MM.1S (cell line): ENCODE results near the gene UNK.
"Not testable (repeated sequence)": the region's sequence is repeated elsewhere in the genome, so short reads cannot be mapped to it uniquely, and the experiment has no call there.

ENCODE experiments used
- DNase-seq: peaks from one replicate; pipeline ENCODE4 v3.0.0-alpha.2; 2015
- H2AFZ ChIP-seq: fragments of 300-600 bp; sonication (generic); 2 replicates; pipeline ENCODE4 v1.6.0; 2016; ENCODE audit warnings: antibody characterized with exemption, low read length
- H3F3A ChIP-seq: fragments of 300-600 bp; sonication (generic); 2 replicates; pipeline ENCODE4 v1.6.1; 2016; ENCODE audit warnings: mild to moderate bottlenecking, antibody characterized with exemption, low read length, moderate library complexity, mixed read lengths; ENCODE audit not compliant: insufficient read depth
- H3K27ac ChIP-seq: fragments of 300-600 bp; sonication (generic); 2 replicates; pipeline ENCODE4 v1.5.1; 2016; ENCODE audit warnings: mild to moderate bottlenecking, low read length
- H3K27me3 ChIP-seq: fragments of 300-600 bp; sonication (generic); replicated peaks from 2 replicates; pipeline ENCODE4 v1.6.0; 2016; ENCODE audit warnings: low read length; ENCODE audit not compliant: insufficient read depth
- H3K36me3 ChIP-seq: fragments of 300-600 bp; sonication (generic); replicated peaks from 2 replicates; pipeline ENCODE4 v1.6.1; 2016; ENCODE audit warnings: mild to moderate bottlenecking, low read length, mixed read lengths; ENCODE audit not compliant: insufficient read depth
- H3K4me1 ChIP-seq: fragments of 300-600 bp; sonication (generic); 2 replicates; pipeline ENCODE4 v1.6.1; 2016; ENCODE audit warnings: low read length, mixed read lengths
- H3K4me2 ChIP-seq: fragments of 300-600 bp; sonication (generic); 2 replicates; pipeline ENCODE4 v1.6.0; 2016; ENCODE audit warnings: low read depth, low read length
- H3K4me3 ChIP-seq: fragments of 300-600 bp; sonication (generic); 2 replicates; pipeline ENCODE4 v1.5.1; 2016; ENCODE audit warnings: low read length, mixed read lengths
- H3K79me2 ChIP-seq: fragments of 300-600 bp; sonication (generic); 2 replicates; pipeline ENCODE4 v1.6.1; 2016; ENCODE audit warnings: mixed run types, low read length, mixed read lengths
- H3K9ac ChIP-seq: fragments of 300-600 bp; sonication (generic); 2 replicates; pipeline ENCODE4 v1.6.1; 2016; ENCODE audit warnings: low read length, mixed read lengths
- H3K9me2 ChIP-seq: fragments of 300-600 bp; sonication (generic); replicated peaks from 2 replicates; pipeline ENCODE4 v1.6.1; 2016; ENCODE audit warnings: mild to moderate bottlenecking, low read length, mixed read lengths; ENCODE audit not compliant: insufficient read depth
- H3K9me3 ChIP-seq: fragments of 300-600 bp; sonication (generic); replicated peaks from 2 replicates; pipeline ENCODE4 v1.6.1; 2016; ENCODE audit warnings: mild to moderate bottlenecking, low read length, mixed read lengths; ENCODE audit not compliant: insufficient read depth
- H4K20me1 ChIP-seq: fragments of 300-600 bp; sonication (generic); 2 replicates; pipeline ENCODE4 v1.6.1; 2016; ENCODE audit warnings: mild to moderate bottlenecking, low read length, moderate library complexity, mixed read lengths; ENCODE audit not compliant: insufficient read depth
- EZH2 ChIP-seq: fragments of 300-600 bp; sonication (generic); optimal IDR thresholded peaks from 2 replicates; pipeline ENCODE3; 2017; ENCODE audit warnings: low read depth, mild to moderate bottlenecking, antibody characterized with exemption, low read length, mixed read lengths
- EZH2phosphoT487 ChIP-seq: fragments of 300-600 bp; sonication (generic); IDR thresholded peaks from 2 replicates; pipeline ENCODE4 v1.6.1; 2018; ENCODE audit warnings: antibody characterized with exemption, low read length
- TF ChIP-seq, protein P1 (sequence below): fragments of 300-600 bp; sonication (generic); IDR thresholded peaks from 2 replicates; pipeline ENCODE4 v1.5.1; 2016; ENCODE audit warnings: antibody characterized with exemption, low read length, mixed read lengths

Gene UNK

DNA sequence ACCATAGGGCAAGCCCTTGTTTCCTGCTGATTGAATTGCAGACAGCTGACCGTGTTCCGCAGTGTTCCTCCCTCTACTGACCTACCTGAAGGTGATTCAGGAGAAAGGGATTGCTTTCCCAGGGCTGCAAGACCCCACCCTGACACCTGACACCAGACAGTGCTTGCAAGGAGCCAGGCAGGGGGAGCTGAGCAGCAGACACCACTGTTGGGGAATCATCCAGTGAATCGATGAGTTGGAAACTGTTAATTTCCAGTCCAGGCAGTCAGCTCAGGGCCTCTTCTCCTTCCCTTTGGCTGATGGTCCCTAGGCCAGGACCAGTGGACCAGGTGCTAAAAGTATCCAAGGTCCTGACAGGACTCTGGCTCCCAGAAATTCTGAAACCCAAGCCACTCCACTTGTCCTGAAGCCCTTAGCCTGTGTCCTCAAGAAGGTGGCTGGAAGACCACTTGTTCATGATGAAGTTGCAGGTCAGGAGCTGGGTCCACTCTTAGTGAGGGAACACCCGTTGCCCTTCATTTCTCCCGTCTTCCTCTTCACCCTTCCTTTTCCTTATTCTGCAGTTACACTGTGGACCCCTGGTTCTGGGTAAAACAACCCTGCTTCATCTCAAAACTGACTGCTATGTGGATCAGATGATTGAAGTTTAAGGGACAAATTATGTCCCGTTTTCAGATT lies 9.5 kb upstream of the UNK start:
- H3K4me1 ChIP-seq = no peaks in the 10 kb centered on the region
- peaks cover 26% of the 10 kb centered on the region for H4K20me1 ChIP-seq

DNA sequence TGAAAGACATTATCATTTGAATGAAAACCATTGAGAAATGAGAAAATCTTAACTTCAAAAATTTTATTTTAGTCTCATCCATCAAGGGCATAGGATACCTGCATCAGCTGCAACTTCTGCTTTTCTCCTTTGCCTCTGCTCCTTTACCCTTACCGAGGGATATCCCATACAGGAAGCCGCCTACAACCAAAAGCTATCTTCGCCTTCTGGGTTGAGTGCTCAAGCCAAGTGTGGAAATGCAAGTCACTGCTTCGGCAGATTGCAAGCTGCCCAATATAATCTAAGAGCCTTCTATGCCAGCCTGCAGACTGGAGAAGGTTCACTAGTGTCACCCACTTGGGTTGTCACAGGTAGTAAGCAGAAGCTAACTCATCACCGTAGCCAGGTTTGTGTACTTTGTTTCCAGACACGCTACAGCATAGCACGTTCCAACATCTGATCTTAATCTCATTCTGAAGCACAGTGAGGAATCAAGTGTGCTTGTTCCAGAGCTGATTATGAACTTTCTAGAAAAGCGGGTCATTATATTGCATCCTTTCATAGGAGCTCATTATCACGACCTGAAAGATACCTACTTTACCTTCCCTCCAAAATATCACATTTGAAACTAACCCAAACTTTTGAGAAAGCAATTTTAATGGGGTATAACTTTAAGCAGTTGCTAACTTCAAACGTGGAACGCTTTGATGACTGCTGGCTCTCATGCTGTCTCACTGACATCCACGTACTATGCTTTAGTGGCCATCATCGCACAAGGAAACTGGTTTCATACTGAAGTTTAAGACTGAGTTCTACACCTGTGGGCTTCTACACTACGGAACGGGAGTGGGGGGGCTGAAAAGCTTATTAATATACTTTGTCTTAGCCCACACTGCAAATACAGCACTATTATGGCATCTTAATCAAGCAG lies 8.0 kb upstream of the UNK start:
- Histone ChIP-seq H3K27me3 (no peaks in the 10 kb centered on the region), H3F3A (peaks cover 45% of the 10 kb centered on the region), H3K36me3 (peaks cover 10% of the 10 kb centered on the region; the same call in 1 of the 2 replicates), H3K4me3 (no peak overlapping the region), H3K79me2 (peaks cover 21% of the 10 kb centered on the region), H3K4me2 (no peak overlapping the region), H3K27ac (no peak overlapping the region), H3K9me3 (no peaks in the 10 kb centered on the region), H4K20me1 (peaks cover 26% of the 10 kb centered on the region), H3K9me2 (no peaks in the 10 kb centered on the region), H3K9ac (no peak overlapping the region), H2AFZ (no peak overlapping the region), H3K4me1 (0 out of 2 replicates have a peak, but pooled peaks cover 4% of the 10 kb centered on the region)
- DNase-seq = no peak
- no peak for TF ChIP-seq EZH2
- TF ChIP-seq, protein P1, sequence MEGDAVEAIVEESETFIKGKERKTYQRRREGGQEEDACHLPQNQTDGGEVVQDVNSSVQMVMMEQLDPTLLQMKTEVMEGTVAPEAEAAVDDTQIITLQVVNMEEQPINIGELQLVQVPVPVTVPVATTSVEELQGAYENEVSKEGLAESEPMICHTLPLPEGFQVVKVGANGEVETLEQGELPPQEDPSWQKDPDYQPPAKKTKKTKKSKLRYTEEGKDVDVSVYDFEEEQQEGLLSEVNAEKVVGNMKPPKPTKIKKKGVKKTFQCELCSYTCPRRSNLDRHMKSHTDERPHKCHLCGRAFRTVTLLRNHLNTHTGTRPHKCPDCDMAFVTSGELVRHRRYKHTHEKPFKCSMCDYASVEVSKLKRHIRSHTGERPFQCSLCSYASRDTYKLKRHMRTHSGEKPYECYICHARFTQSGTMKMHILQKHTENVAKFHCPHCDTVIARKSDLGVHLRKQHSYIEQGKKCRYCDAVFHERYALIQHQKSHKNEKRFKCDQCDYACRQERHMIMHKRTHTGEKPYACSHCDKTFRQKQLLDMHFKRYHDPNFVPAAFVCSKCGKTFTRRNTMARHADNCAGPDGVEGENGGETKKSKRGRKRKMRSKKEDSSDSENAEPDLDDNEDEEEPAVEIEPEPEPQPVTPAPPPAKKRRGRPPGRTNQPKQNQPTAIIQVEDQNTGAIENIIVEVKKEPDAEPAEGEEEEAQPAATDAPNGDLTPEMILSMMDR = no peak
- no peak for TF ChIP-seq EZH2phosphoT487

More for the DNA sequence above, 9.5 kb upstream of the UNK start:
- Histone ChIP-seq H3K36me3 (peaks cover 10% of the 10 kb centered on the region; the same call in 1 of the 2 replicates), H2AFZ (no peak overlapping the region), H3K4me3 (no peak overlapping the region), H3K9me3 (no peaks in the 10 kb centered on the region), H3K9ac (no peak overlapping the region), H3K4me2 (no peak overlapping the region), H3K27me3 (no peaks in the 10 kb centered on the region), H3F3A (peaks cover 40% of the 10 kb centered on the region), H3K27ac (no peak overlapping the region), H3K9me2 (no peaks in the 10 kb centered on the region), H3K79me2 (peaks cover 21% of the 10 kb centered on the region)
- DNase-seq = no peak
- TF ChIP-seq, protein P1 = no peak
- no peak for TF ChIP-seq EZH2phosphoT487
- TF ChIP-seq EZH2 = no peak

DNA sequence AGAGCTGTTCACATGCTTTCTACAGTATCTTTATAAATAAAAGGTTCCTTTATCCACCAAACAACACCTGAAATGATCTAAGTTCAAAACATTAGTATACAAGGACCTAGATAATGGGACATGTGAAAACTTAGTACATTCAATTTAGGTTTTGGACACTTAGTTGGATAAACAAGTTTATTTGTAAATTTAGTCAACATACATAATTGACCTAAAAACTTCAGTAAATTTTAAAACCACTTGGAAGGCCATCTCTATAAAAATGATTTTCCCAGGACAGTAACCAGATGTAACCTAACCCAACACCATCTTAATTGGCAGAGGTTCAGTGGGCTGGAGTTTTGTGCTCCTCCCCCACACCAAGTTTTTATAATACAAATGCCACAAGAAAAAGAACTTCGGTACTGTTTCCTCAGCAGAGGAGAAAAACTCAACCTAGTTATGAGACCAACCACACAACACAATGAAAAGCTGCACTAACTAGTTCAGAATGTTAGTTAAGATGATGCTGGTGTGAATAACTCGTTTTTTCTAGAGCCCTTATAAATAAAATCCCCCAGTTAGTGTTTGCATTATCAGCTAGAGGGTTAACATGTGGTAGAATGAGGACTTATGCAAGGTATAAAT lies 7.2 kb upstream of the UNK start:
- H3K4me1 ChIP-seq = peaks cover 5% of the 10 kb centered on the region; the same call in 1 of the 2 replicates
- peaks cover 45% of the 10 kb centered on the region for H3F3A ChIP-seq
- DNase-seq = no peak
- H3K4me2 ChIP-seq = no peak overlapping the region
- no peak overlapping the region for H3K27ac ChIP-seq
- no peaks in the 10 kb centered on the region for H3K9me3 ChIP-seq
- peaks cover 10% of the 10 kb centered on the region; the same call in 1 of the 2 replicates for H3K36me3 ChIP-seq
- TF ChIP-seq, protein P1 = no peak
- no peak for TF ChIP-seq EZH2phosphoT487
- TF ChIP-seq EZH2 = no peak
- H3K27me3 ChIP-seq = no peaks in the 10 kb centered on the region
- peak overlapping the region; percentile 96; the same call in 1 of the 2 replicates for H3K9ac ChIP-seq
- 0 out of 2 replicates have a peak overlapping the region, but pooled peaks have one; percentile 81 for H3K4me3 ChIP-seq
- no peak overlapping the region for H2AFZ ChIP-seq
- peaks cover 26% of the 10 kb centered on the region for H4K20me1 ChIP-seq
- no peaks in the 10 kb centered on the region for H3K9me2 ChIP-seq
- H3K79me2 ChIP-seq = peaks cover 21% of the 10 kb centered on the region

DNA sequence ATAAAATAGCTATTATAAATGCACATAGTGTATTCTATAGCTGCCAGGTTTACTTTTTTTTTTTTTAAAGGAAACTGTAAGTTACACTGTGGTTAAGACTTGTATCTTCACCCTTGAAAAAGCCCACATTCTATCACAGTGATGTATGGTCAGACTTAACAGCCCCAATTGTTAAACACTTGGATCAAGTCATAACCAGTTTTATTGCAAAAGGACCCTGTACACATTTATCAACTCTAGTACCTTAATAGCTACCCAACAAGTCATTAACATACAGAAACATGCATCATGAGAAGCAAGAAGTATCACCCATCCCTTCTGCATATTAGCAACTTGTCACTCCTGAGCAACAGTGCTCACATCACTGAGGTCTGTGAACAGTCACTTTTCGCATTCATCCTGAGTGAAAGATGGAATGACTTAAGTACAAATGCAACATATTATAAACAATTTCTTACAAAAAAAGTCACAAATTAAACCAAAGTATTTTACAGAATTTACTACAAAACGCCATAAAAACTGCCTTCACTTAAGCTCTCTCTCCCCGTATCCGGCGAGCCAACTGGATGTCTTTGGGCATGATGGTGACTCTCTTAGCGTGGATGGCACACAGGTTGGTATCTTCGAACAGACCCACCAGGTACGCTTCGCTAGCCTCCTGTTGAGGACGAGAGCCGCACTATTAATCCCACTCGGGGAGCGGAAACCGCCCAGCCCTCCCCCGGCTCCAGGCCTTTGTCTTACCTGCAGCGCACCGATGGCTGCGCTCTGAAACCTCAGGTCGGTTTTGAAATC lies 6.3 kb upstream of the UNK start:
- H3K9me2 ChIP-seq, H3K9me3 ChIP-seq, H3K36me3 ChIP-seq, H3K4me1 ChIP-seq, H3K27me3 ChIP-seq, H2AFZ ChIP-seq: not testable (repeated sequence)
- H3K27ac ChIP-seq = peak overlapping the region; percentile 81; the same call in 1 of the 2 replicates
- peak overlapping the region; percentile 81 for H3K4me3 ChIP-seq
- peaks cover 21% of the 10 kb centered on the region for H3K79me2 ChIP-seq
- H3F3A ChIP-seq = peaks cover 50% of the 10 kb centered on the region
- DNase-seq = peak; percentile 27
- H3K9ac ChIP-seq = peak overlapping the region; percentile 96
- peak overlapping the region; percentile 85 for H3K4me2 ChIP-seq
- H4K20me1 ChIP-seq = peaks cover 26% of the 10 kb centered on the region
